NB4 (cell line): ENCODE data around the gene TBL1XR1.

ENCODE experiments used
- DNase-seq: peaks from one replicate; pipeline ENCODE4 v3.0.0; 2010; ENCODE audit warnings: low read depth
- H3K4me3 ChIP-seq: one replicate; pipeline ENCODE4 v1.5.1; 2011; ENCODE audit warnings: mild to moderate bottlenecking, low read depth, low read length, moderate library complexity
- MYC ChIP-seq: IDR thresholded peaks from 2 replicates; pipeline ENCODE4 v1.6.1; 2011; ENCODE audit warnings: low read depth, low read length
- POLR2A ChIP-seq: IDR thresholded peaks from 2 replicates; pipeline ENCODE4 v1.6.1; 2011; ENCODE audit warnings: mild to moderate bottlenecking; ENCODE audit not compliant: insufficient read length; ENCODE audit errors: extremely low read depth
- TF ChIP-seq, protein P1 (sequence below): IDR thresholded peaks from one replicate; pipeline ENCODE4 v1.5.1; 2012; ENCODE audit warnings: low read depth, low read length
- TF ChIP-seq, protein P2 (sequence below): IDR thresholded peaks from 2 replicates; pipeline ENCODE4 v1.6.1; 2011; ENCODE audit warnings: low read depth, low read length

Gene TBL1XR1

DNA sequence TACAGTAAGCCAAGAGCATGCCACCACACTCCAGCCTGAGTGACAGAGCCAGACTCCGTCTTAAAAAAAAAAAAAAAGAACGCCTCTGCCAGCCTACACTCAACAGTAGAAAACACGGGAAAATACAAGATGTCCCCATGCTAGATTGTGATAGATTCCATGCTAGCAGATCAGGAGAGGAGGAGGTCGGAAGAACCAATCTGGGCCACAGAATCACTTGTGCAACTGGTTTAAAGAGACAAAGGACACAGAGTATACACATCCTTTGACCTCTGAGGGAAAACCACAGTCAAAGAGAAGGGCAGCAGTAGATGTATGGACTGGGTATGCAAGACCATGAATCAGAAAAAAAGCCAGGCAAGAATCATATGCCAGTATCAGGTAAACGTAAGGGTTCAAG, 15.9 kb downstream of the TBL1XR1 start:
- no peak for DNase-seq
- no peak overlapping the region for H3K4me3 ChIP-seq
- TF ChIP-seq MYC (no peak), POLR2A (no peak)
- TF ChIP-seq, protein P1, sequence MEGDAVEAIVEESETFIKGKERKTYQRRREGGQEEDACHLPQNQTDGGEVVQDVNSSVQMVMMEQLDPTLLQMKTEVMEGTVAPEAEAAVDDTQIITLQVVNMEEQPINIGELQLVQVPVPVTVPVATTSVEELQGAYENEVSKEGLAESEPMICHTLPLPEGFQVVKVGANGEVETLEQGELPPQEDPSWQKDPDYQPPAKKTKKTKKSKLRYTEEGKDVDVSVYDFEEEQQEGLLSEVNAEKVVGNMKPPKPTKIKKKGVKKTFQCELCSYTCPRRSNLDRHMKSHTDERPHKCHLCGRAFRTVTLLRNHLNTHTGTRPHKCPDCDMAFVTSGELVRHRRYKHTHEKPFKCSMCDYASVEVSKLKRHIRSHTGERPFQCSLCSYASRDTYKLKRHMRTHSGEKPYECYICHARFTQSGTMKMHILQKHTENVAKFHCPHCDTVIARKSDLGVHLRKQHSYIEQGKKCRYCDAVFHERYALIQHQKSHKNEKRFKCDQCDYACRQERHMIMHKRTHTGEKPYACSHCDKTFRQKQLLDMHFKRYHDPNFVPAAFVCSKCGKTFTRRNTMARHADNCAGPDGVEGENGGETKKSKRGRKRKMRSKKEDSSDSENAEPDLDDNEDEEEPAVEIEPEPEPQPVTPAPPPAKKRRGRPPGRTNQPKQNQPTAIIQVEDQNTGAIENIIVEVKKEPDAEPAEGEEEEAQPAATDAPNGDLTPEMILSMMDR, result no peak
- TF ChIP-seq, protein P2, sequence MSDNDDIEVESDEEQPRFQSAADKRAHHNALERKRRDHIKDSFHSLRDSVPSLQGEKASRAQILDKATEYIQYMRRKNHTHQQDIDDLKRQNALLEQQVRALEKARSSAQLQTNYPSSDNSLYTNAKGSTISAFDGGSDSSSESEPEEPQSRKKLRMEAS, result no peak

DNA sequence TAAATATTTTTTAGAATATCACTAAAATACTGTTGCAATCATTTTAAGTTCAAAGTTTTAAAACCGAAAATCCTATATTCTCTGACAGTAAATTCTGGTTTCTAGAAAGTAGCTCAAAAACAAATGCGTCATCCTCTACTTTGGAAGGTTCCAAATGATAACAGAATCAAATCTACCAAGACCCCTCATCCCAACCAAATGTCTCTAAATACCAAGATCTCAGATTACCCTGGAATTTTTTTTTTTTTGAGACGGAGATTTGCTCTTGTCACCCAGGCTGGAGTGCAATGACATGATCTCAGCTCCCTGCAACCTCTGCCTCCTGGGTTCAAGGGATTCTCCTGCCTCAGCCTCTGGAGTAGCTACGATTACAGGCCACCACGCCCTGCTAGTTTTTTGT, 16.8 kb downstream of the TBL1XR1 start:
- no peak for DNase-seq
- no peak overlapping the region for H3K4me3 ChIP-seq
- TF ChIP-seq POLR2A (no peak), MYC (no peak)
- TF ChIP-seq, protein P2, result no peak
- TF ChIP-seq, protein P1, result no peak

DNA sequence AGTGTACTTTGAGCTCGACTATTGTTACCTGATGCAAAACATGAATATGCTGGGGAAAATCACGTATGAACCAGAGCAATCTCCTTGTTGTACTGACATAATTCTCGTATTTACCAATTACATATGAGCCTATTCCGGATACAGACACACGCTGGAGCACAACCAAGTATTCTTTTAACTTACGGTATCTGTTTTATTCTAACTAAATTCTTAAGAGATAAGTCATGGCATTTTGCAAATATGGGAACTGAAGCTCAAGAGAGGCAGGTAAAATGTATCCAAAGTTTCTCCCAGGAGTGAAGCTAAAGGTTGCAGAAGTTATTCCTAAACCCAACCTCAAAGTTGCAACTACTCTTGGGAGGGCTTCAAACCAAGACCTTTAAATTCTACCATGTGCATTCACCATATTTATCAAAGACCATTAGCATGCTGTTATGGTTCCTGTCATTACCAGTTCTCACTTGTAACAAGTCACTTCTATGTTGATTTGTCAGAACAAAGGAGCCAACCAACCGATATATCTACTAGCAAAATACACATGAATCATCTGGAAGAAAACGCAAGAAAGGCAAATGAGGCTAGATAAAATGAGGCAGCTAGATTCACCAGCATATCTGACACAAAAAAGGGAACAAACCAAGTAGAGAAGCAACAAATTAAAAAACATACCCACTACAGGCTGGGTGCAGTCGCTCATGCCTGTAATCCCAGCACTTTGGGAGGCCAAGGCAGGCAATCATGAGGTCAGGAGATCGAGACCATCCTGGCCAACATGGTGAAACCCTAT, 17.8 kb downstream of the TBL1XR1 start:
- TF ChIP-seq POLR2A (no peak), MYC (no peak)
- TF ChIP-seq, protein P2, result no peak
- TF ChIP-seq, protein P1, result no peak
- no peak for DNase-seq

DNA sequence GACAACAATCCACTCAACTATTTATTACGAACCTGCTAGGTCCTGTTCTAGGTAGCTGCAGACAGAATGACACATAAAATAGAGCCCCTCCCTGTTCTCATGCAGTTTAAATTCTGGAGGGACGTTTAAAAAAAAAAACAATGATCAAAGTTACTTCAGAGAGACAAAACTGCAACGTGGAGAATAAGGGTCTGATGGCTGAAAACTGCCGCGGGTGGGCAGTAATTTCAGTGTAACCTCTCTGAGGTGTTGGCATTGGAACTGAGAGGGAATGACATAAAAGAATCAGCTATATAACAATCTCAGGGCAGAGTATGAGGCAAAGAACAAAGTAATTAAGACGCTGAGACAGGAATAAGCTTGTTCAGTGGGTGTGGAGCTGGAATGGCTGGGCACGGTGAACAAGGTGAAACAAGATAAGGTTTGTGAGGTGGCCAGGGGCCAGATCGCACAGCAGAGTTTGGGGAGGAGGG, 19.5 kb downstream of the TBL1XR1 start:
- TF ChIP-seq, protein P1, result no peak
- TF ChIP-seq POLR2A, result no peak
- no peak for TF ChIP-seq MYC
- TF ChIP-seq, protein P2, result no peak
- H3K4me3 ChIP-seq, result no peak overlapping the region
- DNase-seq, result no peak

More for the DNA sequence above, 17.8 kb downstream of the TBL1XR1 start:
- H3K4me3 ChIP-seq, result no peak overlapping the region

DNA sequence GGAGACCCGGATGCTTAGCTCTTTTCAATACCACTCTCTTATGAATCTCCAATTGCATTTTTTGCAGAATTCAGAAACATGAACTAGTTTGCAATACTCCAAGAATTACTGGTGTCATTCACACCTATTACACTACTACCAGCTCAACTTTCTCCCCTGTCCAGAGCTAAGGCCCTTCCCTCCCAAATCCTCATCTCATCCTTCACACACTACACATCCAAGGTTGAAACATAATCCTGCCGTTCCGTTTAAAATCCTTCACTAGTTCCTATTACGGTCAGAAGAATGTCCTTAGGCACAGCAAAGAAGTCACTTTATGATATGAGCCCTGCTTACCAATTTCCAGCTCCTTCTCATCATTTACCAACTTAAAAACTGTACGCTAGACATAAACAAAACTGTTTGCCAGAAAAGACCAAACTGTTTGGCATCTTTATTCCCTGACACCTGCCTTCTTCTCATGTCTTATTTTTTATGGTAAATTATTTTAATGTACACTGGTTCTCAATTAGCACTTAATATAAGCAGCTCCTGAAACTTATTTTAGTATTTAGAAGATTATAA, 22.6 kb downstream of the TBL1XR1 start:
- no peak overlapping the region for H3K4me3 ChIP-seq
- TF ChIP-seq, protein P2, result no peak
- no peak for TF ChIP-seq MYC
- TF ChIP-seq POLR2A, result no peak
- DNase-seq, result no peak
